HT1080 (cell line): ENCODE data around the gene DGAT2. TPM values are rescaled to one million over a fixed set of nuclear protein-coding genes. Genes with fewer than 3 reads are reported as not detected.

Source experiments
- DNase-seq: peaks from one replicate; pipeline ENCODE4 v3.0.0-alpha.2; 2015; ENCODE audit warnings: low read depth
- total RNA-seq: library from RNA; depleted of rRNA; stranded (reverse); fragments of >200 nt; shearing (Covaris generic); gene quantifications from 2 replicates; pipeline ENCODE4 v1.2.3, GENCODE V29; 2014

DGAT2 gene
- total RNA-seq, 1 experiment from 2014 or later, result 5.9 TPM

GRCh38 chr11:75800136-75800675, 31.6 kb downstream of the DGAT2 start:
- no peak for DNase-seq

- no peak for DNase-seq
Observed at GRCh38 chr11:75800728-75801361, 32.3 kb downstream of the DGAT2 start.

GRCh38 chr11:75801362-75802020, 32.9 kb downstream of the DGAT2 start:
- DNase-seq, result no peak

- DNase-seq, result no peak
Observed at GRCh38 chr11:75802021-75802912, 33.7 kb downstream of the DGAT2 start.

GRCh38 chr11:75802913-75803820, 34.6 kb downstream of the DGAT2 start:
- peak; percentile 62 for DNase-seq

- no peak for DNase-seq
Observed at GRCh38 chr11:75809111-75809510, 40.5 kb downstream of the DGAT2 start.

- no peak for DNase-seq
Observed at GRCh38 chr11:75809991-75810390, 41.4 kb downstream of the DGAT2 start.

GRCh38 chr11:75810637-75811390, 42.2 kb downstream of the DGAT2 start:
- no peak for DNase-seq

GRCh38 chr11:75811485-75811884, 42.9 kb downstream of the DGAT2 start:
- DNase-seq, result no peak

- peak; percentile 64 for DNase-seq
Observed at GRCh38 chr11:75812542-75813040, 44.0 kb downstream of the DGAT2 start.

- no peak for DNase-seq
Observed at GRCh38 chr11:75813124-75813523, 44.5 kb downstream of the DGAT2 start.

GRCh38 chr11:75813622-75814039, 45.1 kb downstream of the DGAT2 start:
- DNase-seq, result peak; percentile 95

GRCh38 chr11:75814363-75814676, 45.7 kb downstream of the DGAT2 start:
- no peak for DNase-seq

GRCh38 chr11:75814677-75815344, 46.2 kb downstream of the DGAT2 start, which contains the start of gene UVRAG:
Gene UVRAG, plus strand, starts transcription at chr11:75815210. Its CDS starts 198 bp downstream, at chr11:75815408.
- peak; percentile 100 for DNase-seq

- peak; percentile 40 for DNase-seq
Observed at GRCh38 chr11:75815345-75816168, 47.0 kb downstream of the DGAT2 start.

GRCh38 chr11:75816561-75817239, 48.1 kb downstream of the DGAT2 start:
- DNase-seq, result no peak

- no peak for DNase-seq
Observed at GRCh38 chr11:75820645-75821044, 52.1 kb downstream of the DGAT2 start.

- no peak for DNase-seq
Observed at GRCh38 chr11:75821202-75821601, 52.6 kb downstream of the DGAT2 start.
